HG03354 (cell line): Measurements from ENCODE around the gene NEU4.
"Not testable (repeated sequence)": the region's sequence is repeated elsewhere in the genome, so short reads cannot be mapped to it uniquely, and the experiment has no call there.

Experiments used
- ATAC-seq: cut with Tn5 transposase; IDR thresholded peaks from one replicate; pipeline ENCODE4 v1.9.1; 2021; ENCODE audit warnings: mild to moderate bottlenecking; ENCODE audit not compliant: unreplicated experiment, poor library complexity, severe bottlenecking

NEU4 gene

DNA sequence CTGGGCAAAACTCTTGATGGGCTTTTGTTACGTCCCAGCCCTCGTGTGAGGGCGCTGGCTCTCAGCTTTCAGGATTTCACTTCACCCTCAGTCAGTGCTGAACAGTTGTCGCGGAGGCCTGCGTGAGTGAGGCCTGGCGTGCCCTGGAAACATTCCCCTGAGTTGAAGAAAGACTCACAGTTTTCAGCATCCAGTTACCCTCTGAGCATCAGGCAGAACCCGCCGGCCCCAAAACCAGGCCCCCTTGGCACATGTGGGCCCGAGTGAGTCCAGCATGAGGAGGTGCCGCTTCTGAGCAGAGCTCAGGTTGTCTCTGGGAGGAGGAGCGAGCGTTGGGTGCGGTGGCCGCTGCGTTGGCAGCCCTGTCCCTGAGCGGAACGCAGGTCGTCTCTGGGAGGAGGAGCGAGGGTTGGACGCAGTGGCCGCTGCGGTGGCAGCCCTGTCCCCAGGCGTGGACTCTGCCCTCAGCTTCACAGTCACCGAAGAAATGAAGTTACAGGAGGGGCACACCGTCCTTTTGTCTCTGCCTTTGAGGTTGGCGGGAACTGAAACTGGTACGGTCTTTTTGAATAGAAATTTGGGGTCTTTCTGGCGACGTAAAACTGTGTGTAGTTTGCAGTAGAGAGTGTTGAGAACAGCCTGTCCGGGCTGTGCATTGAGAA, at the start of gene NEU4:
Gene NEU4 (plus strand): TSS at position 473 of the 662 bp plus-strand sequence. CDS start 5,292 bp downstream, outside the sequence.
- ATAC-seq: no peak

GRCh38 chr2:241759893-241760292, 49.1 kb upstream of the NEU4 start:
- ATAC-seq: not testable (repeated sequence)

- ATAC-seq: no peak
Measured at GRCh38 chr2:241760301-241760771, 48.7 kb upstream of the NEU4 start.

GRCh38 chr2:241762321-241762932, 46.6 kb upstream of the NEU4 start:
- no peak for ATAC-seq

DNA sequence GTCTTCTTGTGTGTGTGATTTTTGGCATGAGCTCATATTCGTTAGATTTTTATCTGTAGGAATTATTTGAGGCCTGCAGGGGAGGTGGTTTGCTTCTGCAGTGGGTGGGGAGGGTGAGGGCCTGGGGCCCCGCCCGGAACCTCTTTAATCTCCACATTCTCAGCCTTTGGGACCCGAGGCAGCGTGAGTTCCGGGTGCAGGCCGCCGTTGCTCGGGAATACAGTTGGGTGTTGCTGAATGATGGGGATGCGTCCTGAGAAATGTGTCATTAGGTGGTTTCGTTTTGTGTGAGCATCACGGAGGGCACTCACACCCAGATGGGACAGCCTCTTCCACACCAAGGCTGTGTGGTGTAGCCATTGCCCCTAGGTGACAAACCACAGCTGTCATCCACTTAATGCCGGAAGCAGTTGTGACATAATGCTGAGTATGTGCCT, 46.0 kb upstream of the NEU4 start:
- ATAC-seq: no peak

GRCh38 chr2:241763551-241764274, 45.3 kb upstream of the NEU4 start:
- ATAC-seq: no peak

DNA sequence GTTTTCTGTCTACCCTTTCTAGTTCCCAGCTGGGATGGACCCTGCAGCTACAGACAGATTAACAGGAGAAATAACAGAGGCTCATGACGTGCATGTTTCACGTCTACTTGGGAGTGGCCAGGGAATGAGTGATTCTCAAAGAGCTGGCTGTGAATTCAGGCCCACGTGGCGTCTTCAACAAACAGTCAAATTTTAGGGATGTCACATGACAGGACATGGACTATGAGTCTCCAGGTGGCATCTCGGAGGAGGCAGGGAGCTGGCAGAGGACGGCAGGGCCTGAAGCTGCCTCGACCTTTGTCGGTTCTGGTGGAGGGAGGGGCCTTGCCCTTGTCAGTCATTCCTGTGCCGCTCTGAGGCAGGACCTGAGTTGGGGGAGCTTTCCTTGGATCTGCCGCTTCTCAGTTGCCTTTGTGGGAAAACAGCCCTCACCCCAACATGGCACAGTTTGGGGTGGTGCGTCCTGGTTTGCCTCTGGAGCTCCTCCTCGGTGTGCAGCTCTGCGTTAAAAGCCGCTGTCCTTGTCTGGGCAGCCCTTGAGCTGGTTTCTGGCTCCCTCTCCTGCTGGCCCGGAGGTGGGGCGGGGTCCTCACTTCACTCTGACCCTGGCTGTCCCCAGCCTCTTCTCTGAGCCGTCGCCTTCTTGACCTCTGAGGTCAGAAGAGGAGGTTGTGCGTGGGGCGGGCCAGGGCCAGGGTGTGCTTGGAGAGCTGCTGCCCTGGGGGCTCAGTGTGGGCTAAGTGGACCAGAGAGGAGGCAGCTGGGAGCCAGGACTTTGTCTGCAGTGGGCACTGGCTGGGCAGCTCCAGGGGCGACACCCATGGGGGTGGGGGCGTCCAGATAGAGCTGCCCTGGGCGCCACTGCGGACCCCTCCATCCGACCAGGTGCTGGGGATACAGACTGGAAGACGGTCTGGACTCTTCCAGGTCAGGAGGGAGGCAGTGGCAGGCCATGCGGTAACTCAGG, 44.4 kb upstream of the NEU4 start:
- no peak for ATAC-seq

- ATAC-seq: no peak
Measured at GRCh38 chr2:241767464-241768250, 41.3 kb upstream of the NEU4 start.

DNA sequence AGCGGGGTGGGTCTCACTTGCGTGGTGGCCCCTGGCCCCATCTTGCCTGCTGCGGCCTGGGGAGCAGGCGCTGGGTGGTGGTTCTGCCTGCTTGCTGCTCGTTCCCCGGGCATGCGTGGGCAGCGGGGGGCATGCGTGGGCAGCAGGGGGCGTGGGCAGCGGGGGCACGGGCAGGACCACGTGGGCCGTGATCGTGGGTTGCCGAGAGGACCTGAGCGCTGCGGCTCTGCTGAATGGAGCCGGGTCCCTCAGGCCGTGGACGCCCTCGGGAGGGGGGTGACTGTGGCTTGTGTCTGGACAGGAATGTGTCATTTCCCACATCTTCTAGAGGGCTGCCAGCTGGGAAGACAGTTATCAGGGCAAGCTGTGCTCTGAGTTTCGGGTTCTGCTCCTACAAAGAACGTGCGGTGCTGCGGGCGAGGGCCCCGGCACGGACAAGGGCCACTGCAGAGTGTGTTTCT, 40.7 kb upstream of the NEU4 start:
- no peak for ATAC-seq

- ATAC-seq: no peak
Measured at GRCh38 chr2:241768850-241769249, 40.1 kb upstream of the NEU4 start.

DNA sequence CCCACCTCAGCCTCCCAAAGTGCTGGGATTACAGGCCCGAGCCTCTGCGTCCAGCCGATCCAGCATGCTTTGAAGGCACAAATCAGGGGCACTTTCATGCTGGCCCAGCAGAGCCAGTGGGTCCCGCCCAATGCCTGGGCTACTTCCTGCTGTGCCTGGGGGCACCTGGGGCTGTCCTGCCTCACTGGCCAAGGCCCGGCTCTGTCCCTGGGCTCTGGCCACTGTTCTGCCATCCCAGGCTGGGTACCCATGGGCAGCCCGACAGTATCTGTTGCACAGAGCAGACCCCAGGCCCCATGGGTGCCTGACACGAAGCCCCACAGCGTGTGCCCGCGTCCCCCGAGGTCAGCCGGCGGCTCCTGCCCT, 39.2 kb upstream of the NEU4 start:
- ATAC-seq: no peak

GRCh38 chr2:241770185-241770935, 38.6 kb upstream of the NEU4 start:
- no peak for ATAC-seq

GRCh38 chr2:241770936-241771285, 38.1 kb upstream of the NEU4 start:
- ATAC-seq: no peak

DNA sequence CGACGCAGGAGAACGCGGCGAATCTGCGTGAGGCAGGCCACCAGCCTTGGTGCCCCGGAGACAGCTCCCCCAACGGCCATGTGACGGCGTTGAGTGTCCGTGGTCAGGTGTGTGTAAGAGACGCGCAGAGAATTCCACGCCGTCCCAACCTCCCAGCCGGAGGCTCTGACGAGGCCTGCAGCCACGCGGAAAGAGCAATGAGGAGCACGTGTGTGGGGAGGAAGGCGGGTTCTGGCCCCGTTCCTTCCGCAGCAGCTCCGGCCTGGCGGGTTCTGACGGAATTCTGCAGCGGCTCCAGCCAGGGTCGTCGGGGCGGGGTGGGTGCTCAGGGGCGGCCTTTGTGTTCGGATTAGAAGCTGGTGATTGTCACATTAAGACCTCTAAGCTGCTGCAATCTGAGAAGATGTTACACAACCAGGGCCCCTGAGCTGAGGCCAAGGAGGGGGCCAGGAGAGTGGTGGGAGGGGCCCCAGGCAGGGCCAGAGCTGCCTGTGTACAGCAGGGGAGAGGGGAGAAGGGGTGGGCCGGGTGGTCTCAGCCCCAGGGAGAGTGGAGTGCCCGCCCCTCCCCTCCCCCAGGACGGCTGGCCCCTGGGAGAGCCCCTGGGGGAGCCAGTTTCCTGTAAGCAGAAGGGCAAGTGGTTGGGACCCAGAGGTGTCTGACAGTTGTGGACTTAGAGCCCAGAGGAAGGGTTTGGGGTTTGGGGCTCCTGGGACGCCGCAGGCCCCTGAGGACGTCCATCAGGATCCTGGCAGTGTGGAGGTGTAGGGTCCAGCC, 37.5 kb upstream of the NEU4 start:
- ATAC-seq: no peak

DNA sequence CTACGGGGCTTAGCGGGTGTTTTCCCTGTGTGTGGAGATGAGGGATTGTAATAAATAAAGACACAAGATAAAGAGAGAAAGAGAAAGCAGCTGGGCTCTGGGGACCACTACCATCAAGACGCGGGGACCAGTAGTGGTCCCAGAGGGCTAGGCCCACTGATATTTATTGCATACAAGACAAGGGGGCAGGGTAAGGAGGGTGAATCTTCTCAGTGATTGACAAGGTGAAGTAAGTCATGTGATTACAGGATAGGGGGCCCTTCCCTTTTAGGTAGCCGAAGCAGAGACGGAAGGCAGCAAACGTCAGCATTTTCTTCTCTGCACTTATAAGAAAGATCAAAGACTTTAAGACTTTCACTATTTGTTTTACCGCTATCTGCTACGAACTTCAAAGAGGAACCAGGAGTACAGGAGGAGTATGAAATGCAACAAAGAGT, 36.9 kb upstream of the NEU4 start:
- no peak for ATAC-seq

DNA sequence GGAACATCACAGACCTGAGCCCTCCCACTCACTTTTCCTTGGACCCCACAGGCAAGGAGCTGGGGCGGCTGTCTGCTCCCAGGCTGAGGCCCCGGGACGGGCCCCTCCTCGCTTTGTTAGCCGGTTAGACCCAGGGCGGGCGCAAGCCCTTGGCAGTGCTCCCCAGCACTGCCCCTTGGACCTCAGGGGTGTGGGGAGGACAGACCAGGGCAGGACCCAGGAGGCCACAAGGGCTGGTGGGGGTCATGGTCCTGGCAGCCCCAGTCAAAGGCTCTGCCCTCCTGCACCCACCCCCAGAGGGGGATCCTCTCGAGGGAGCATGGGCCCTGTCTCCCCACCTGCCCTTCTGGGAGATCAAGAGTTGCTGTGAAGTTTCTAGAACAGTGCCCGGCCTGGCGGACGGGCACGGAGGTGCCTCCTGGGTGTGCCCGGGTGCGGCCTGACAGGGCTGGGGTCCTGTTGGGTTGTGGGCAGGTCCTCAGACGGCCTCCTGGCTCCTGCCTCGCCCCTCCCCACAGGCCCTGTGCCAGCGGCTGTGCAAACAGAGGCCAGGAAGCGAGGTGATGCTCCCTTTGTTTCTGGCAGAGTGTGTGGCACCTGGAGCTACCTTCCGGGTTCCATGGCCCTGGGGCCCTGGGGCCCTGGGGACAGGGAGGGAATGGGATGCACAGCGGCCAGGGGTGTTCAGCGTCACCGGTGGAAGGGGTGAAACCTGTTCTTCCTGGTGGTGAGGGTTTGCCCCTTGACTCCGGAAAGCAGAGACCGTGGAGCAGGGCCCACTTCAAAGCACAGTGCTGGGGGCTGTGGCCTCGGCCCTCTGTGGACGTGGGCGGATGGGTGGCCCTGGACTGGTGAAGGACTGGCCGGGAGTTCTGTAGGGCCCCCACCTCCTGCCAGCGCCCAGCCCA, 35.2 kb upstream of the NEU4 start:
- no peak for ATAC-seq
